ENCODE data around the gene LIN37. TPM values are rescaled to one million over a fixed set of nuclear protein-coding genes. Genes with fewer than 3 reads are reported as not detected.

LIN37 gene
- total RNA-seq, 1 donor from 2014 or later, result 11.4 TPM

DNA sequence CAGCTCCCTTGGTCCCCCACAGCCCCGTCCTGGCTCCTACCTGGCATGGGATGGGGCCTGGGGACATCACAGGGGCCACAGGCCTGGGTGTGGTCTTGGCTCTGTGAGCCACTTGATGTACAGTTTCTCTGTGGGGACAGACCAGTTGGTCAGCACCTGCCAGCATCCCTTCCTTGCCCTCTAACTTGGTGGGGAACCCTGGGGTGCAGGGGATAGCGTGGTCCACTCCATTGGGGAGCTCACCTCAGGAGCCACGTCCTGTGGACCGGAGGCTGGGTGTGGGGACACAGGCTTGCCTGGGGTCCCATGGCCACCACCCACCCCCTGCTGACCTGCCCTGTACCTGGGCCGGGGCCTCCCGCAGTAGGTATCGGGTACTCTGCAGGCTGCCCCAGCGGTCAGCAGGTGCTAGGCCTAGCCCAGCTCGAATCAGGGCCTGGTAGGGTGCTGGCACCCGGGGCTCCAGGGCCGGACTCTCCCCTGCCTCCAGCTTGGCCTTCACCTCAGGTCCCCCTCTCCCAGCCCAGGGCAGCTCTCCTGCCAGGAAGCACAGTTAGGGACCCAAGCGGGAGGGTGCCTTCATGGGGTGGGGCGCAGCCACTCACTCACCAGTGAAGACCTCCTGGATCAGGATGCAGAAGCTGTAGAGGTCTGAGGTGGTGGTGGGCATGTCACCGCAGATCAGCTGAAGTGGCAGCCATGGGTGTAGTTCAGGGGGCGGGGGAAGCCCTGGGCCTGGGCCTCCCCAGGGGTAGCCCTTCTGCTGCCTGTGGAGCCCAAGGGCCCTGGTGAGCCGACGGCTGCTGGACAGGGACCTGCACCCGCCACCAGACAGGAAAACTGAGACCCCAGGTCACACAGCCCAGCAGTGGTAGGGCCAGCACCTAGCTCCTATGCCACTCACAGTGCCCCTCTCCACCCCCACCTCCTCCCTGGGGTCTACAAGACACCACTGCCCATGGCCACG, 41.9 kb downstream of the LIN37 start:
- Mint-ChIP-seq H3K4me3 (no peak overlapping the region), H3K9me3 (no peaks in the 10 kb centered on the region), H3K36me3 (peaks cover 1% of the 10 kb centered on the region), H3K27ac (no peak overlapping the region), H3K4me1 (no peaks in the 10 kb centered on the region), H3K27me3 (ENCODE audit: insufficient read depth, low read depth) (peaks cover 10% of the 10 kb centered on the region)
- Histone ChIP-seq H3K36me3 (no peaks in the 10 kb centered on the region), H3F3A (ENCODE audit: low read depth) (no peaks in the 10 kb centered on the region), H3K9ac (no peak overlapping the region), H3K79me2 (ENCODE audit: low read depth) (no peaks in the 10 kb centered on the region), H3K27me3 (peaks cover 15% of the 10 kb centered on the region), H3K4me2 (no peak overlapping the region), H2AFZ (replicated peaks) (no peak overlapping the region), H3K4me1 (no peaks in the 10 kb centered on the region), H3K27ac (no peak overlapping the region), H3K4me3 (no peak overlapping the region), H4K20me1 (ENCODE audit: low read depth) (peaks cover 4% of the 10 kb centered on the region), H3K9me3 (ENCODE audit: low read depth) (no peaks in the 10 kb centered on the region)
- TF ChIP-seq EZH2 (IDR thresholded peaks at IDR 0.05) (no peak), EZH2phosphoT487 (IDR thresholded peaks at IDR 0.05) (no peak), CTCF (IDR thresholded peaks at IDR 0.05) (no peak)
- DNase-seq (ENCODE audit: low spot score), result no peak

DNA sequence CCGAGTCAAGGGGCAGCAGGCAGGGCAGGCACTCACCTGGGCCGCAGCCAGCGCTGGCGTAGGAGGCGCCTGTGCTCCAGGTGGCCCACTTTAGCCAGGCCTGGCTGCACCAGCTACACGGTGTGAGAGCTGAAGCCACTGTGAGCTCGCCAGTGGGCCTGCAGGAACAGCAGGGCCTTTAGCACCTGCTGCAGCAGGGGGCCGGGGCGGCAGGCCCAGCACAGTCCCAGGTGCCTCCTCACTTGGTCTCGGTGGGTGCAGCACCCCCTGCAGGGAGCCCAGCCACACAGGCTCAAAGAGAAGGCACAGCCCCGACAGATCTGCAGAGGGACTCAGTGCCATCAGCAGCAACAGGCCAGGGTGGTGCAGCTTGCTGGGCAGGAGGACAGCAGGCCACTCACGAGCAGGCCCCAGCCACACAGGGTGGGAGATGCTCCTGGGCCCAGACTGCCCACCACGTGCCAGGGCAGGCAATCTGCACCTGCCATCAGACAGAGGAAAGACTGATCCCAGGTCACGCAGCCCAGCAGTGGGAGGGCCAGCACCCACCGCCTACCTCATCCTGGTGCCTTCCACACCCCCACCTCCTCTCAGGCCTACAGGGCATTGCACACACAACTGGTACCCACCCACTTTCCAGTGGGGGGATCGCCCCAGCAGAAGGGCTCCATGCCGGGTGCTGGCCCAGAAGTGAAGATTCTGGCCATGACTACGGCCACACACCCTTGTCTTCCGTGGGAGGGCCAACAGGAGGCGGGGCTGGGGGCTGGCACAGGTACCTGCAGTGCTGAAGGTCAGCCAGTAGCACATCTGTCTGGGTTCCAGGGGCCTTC, 42.8 kb downstream of the LIN37 start:
- H3K36me3 Mint-ChIP-seq, result peaks cover 1% of the 10 kb centered on the region
- Histone ChIP-seq H3K9ac (no peak overlapping the region), H3K4me2 (no peak overlapping the region), H2AFZ (replicated peaks) (no peak overlapping the region), H3K27me3 (peaks cover 18% of the 10 kb centered on the region), H3K9me3 (ENCODE audit: low read depth) (no peaks in the 10 kb centered on the region), H3K4me3 (no peak overlapping the region), H4K20me1 (ENCODE audit: low read depth) (no peaks in the 10 kb centered on the region), H3K4me1 (no peaks in the 10 kb centered on the region), H3K27ac (no peak overlapping the region), H3K36me3 (no peaks in the 10 kb centered on the region), H3K79me2 (ENCODE audit: low read depth) (no peaks in the 10 kb centered on the region), H3F3A (ENCODE audit: low read depth) (no peaks in the 10 kb centered on the region)
- no peaks in the 10 kb centered on the region for H3K9me3 Mint-ChIP-seq
- H3K27ac Mint-ChIP-seq, result no peak overlapping the region
- H3K4me3 Mint-ChIP-seq, result no peak overlapping the region
- H3K27me3 Mint-ChIP-seq (ENCODE audit: insufficient read depth, low read depth), result peaks cover 15% of the 10 kb centered on the region
- DNase-seq (ENCODE audit: low spot score), result no peak
- H3K4me1 Mint-ChIP-seq, result no peaks in the 10 kb centered on the region
- TF ChIP-seq EZH2phosphoT487 (IDR thresholded peaks at IDR 0.05) (no peak), EZH2 (IDR thresholded peaks at IDR 0.05) (no peak), CTCF (IDR thresholded peaks at IDR 0.05) (no peak)

GRCh38 chr19:35791814-35792279, 43.5 kb downstream of the LIN37 start:
- Histone ChIP-seq H3K4me2 (no peak overlapping the region), H3K4me1 (peaks cover 2% of the 10 kb centered on the region), H2AFZ (replicated peaks) (no peak overlapping the region), H3K36me3 (no peaks in the 10 kb centered on the region), H3K79me2 (ENCODE audit: low read depth) (no peaks in the 10 kb centered on the region), H3K27me3 (peaks cover 24% of the 10 kb centered on the region), H3K4me3 (no peak overlapping the region), H3K9ac (no peak overlapping the region), H3K9me3 (ENCODE audit: low read depth) (no peaks in the 10 kb centered on the region), H3F3A (ENCODE audit: low read depth) (no peaks in the 10 kb centered on the region), H3K27ac (no peak overlapping the region), H4K20me1 (ENCODE audit: low read depth) (no peaks in the 10 kb centered on the region)
- H3K4me1 Mint-ChIP-seq, result peaks cover under 1% of the 10 kb centered on the region
- H3K36me3 Mint-ChIP-seq, result peaks cover 1% of the 10 kb centered on the region
- H3K9me3 Mint-ChIP-seq, result no peaks in the 10 kb centered on the region
- TF ChIP-seq EZH2phosphoT487 (IDR thresholded peaks at IDR 0.05), result no peak
- no peak for TF ChIP-seq EZH2 (IDR thresholded peaks at IDR 0.05)
- no peak for TF ChIP-seq CTCF (IDR thresholded peaks at IDR 0.05)
- DNase-seq (ENCODE audit: low spot score), result no peak
- no peak overlapping the region for H3K27ac Mint-ChIP-seq
- peaks cover 20% of the 10 kb centered on the region for H3K27me3 Mint-ChIP-seq (ENCODE audit: insufficient read depth, low read depth)
- H3K4me3 Mint-ChIP-seq, result no peak overlapping the region
